ENCODE data around the gene TSPAN33.

DNA sequence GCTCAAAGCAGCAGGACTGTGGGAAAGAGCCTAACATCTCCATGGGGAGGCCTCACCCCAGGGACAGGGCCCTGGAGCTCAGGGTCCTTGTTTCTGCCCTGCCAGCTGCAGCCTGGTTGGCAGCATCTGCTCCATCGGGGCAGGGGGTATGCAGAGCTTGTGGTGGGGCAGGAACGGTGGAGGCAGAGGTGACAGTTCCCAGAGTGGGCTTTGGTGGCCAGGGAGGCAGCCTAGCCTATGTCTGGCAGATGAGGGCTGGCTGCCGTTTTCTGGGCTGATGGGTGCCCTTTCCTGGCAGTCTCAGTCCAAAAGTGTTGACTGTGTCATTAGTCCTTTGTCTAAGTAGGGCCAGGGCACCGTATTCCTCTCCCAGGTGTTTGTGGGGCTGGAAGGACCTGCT is 68.1 kb downstream of the TSPAN33 start:
- TF ChIP-seq EZH2 (IDR thresholded peaks at IDR 0.05; ENCODE audit: insufficient read depth, poor library complexity, severe bottlenecking), result no peak
- no peak for TF ChIP-seq EZH2phosphoT487 (IDR thresholded peaks at IDR 0.05; ENCODE audit: insufficient read depth, low read depth)

Measured in GM23248 (cell line).